A673 (cell line): Measurements from ENCODE around the gene ANKRD11. TPM values are rescaled to one million over a fixed set of nuclear protein-coding genes. Genes with fewer than 3 reads are reported as not detected.

Source experiments
- BruUV-seq: library from RNA; stranded (reverse); fragments of 400-500 nt; replicated peaks from 2 replicates; lab custom pipeline; 2021; lab: Mats Ljungman, UMichigan
- CTCF ChIA-PET: fragments of 300-600 bp; sonication (Branson Sonifier 250); formaldehyde crosslinking; loops from one replicate; lab custom pipeline; 2022; ENCODE audit warnings: antibody characterized with exemption; lab: Charles Lee
- POLR2A ChIA-PET: fragments of 300-600 bp; sonication (Branson Sonifier 250); formaldehyde crosslinking; loops from one replicate; lab custom pipeline; 2022; ENCODE audit warnings: antibody characterized with exemption; ENCODE audit not compliant: low non-redundant PET; lab: Charles Lee
- DNase-seq: peaks from one replicate; pipeline ENCODE4 v3.0.0-alpha.2; 2015; ENCODE audit warnings: low spot score
- H3K27ac ChIP-seq: fragments of 200-600 bp; sonication (generic); 2 replicates; pipeline ENCODE4 v1.5.1; 2016; ENCODE audit warnings: mixed run types, low read depth, mild to moderate bottlenecking, mixed read lengths, antibody characterized with exemption, low read length; ENCODE audit not compliant: poor library complexity, severe bottlenecking
- H3K27me3 ChIP-seq: fragments of 200-600 bp; sonication (generic); replicated peaks from 2 replicates; pipeline ENCODE4 v1.6.1; 2017; ENCODE audit warnings: mixed run types, low read depth, mild to moderate bottlenecking, mixed read lengths, antibody characterized with exemption, low read length; ENCODE audit not compliant: insufficient read depth, poor library complexity
- H3K36me3 ChIP-seq: fragments of 200-600 bp; sonication (generic); 2 replicates; pipeline ENCODE4 v1.6.1; 2016; ENCODE audit warnings: mixed run types, mild to moderate bottlenecking, mixed read lengths, antibody characterized with exemption, low read length; ENCODE audit not compliant: insufficient read depth, poor library complexity, severe bottlenecking
- H3K4me1 ChIP-seq: fragments of 200-600 bp; sonication (generic); 2 replicates; pipeline ENCODE4 v1.6.1; 2017; ENCODE audit warnings: mixed run types, mild to moderate bottlenecking, mixed read lengths, antibody characterized with exemption, low read length; ENCODE audit not compliant: insufficient read depth, poor library complexity, severe bottlenecking
- H3K4me3 ChIP-seq: fragments of 200-600 bp; sonication (generic); 2 replicates; pipeline ENCODE4 v1.5.1; 2016; ENCODE audit warnings: low read depth, mixed run types, mild to moderate bottlenecking, mixed read lengths, low read length; ENCODE audit not compliant: poor library complexity, severe bottlenecking
- H3K9me3 ChIP-seq: fragments of 200-600 bp; sonication (generic); 2 replicates; pipeline ENCODE4 v1.6.1; 2016; ENCODE audit warnings: mixed run types, low read depth, mild to moderate bottlenecking, mixed read lengths, antibody characterized with exemption, low read length; ENCODE audit not compliant: poor library complexity, severe bottlenecking
- CTCF ChIP-seq: fragments of 300-800, 200-600 bp; sonication (generic); conservative IDR thresholded peaks from 2 replicates; pipeline ENCODE4 v1.5.1; 2017; ENCODE audit warnings: low read depth, mild to moderate bottlenecking, antibody characterized with exemption, low read length, moderate library complexity, mixed read lengths
- EZH2 ChIP-seq: fragments of 200-600 bp; sonication (generic); IDR thresholded peaks from 2 replicates; pipeline ENCODE4 v1.6.1; 2017; ENCODE audit warnings: borderline replicate concordance, low read depth, mild to moderate bottlenecking, mixed read lengths, antibody characterized with exemption, low read length; ENCODE audit not compliant: poor library complexity, severe bottlenecking
- intact Hi-C: fragments of 100-400 bp; cut with micrococcal nuclease; formaldehyde crosslinking; loops from one replicate; pipeline ENCODE4 v1.10.0; 2022; ENCODE audit not compliant: unreplicated experiment
- total RNA-seq: library from RNA; stranded (reverse); gene quantifications from 2 replicates; pipeline ENCODE4 v1.2.3, GENCODE V29; 2021

The ANKRD11 gene
- total RNA-seq, 1 experiment from 2014 or later = 217 TPM

DNA sequence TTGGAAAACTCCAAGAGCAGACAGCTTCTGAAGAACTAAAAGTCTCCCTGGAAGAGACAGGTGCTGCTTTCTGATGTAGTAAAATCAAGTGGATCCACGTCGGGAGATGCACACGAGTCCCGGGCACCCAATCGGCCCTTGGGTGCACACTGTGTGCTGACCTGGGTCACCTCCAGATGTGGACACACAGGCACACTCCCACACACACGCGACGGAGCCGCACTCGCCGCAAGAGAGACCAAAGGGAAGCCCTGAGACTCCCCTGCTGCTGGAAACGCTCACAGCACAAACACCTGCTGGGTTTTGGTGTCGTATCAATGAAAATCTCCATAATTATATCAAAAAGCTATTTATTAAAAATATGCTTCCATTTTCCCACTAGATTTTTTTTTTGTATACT lies 94.2 kb downstream of the ANKRD11 start:
- Histone ChIP-seq H3K9me3 (no peaks in the 10 kb centered on the region), H3K27me3 (no peaks in the 10 kb centered on the region), H3K27ac (no peak overlapping the region), H3K4me3 (no peak overlapping the region), H3K36me3 (peaks cover 12% of the 10 kb centered on the region), H3K4me1 (peaks cover 19% of the 10 kb centered on the region)
- DNase-seq = no peak
- TF ChIP-seq EZH2 = no peak
- no peak for TF ChIP-seq CTCF
- ChIA-PET POLR2A (no interaction called here), CTCF (no interaction called here)
- intact Hi-C loops = loop anchor here (5.0 kb wide), 1 partner anchor 91 kb away; no protein-coding TSS in a partner anchor
- no TSS peak for BruUV-seq

DNA sequence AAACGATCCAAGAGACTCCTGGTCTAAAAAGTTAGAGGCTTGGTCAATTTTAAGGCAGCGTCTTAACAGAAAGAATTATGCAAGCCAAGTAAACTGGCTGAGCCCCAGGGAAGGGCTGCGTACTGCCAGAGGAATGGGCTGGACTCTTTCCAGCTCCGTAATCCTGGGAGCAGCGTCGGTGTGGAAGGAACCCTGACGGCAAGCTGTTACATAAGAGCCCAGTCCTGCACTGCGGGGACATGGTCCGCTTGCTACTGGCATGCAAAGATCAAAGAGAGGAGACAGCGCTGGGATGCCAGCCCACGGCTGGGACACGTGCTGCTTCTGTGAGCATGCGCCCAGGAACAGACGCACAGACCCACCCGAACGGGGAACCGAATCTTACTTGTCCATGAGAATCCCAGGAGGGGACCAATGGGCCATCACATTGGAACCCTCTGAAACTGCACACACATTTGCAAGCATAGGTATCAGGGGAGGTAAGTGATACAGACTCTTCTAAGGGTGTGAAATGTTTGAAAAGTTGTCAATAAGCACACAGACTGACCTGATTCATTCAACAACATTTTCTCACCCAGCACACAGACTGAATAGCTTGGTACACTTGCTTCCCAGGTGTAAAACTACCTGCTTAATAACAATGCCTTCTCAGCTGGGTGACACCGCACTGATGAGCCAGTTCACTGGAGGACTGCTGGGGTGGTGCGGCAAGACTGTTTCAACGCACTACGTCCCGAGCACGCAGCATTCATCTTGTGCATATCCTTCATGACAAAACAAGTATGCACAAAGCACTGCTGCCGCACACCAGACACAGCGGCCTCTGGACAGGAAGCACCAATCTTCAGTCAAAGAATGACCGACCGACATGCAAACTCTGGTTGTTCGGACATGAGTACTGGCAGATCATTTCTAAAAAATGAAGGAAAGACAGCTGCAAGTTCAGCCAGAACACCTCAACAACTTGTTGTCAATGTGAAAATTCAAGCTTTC lies 94.9 kb downstream of the ANKRD11 start:
- Histone ChIP-seq H3K27me3 (no peaks in the 10 kb centered on the region), H3K36me3 (peaks cover 12% of the 10 kb centered on the region), H3K27ac (no peak overlapping the region), H3K4me1 (peaks cover 16% of the 10 kb centered on the region), H3K4me3 (no peak overlapping the region), H3K9me3 (no peaks in the 10 kb centered on the region)
- peak; percentile 92 for DNase-seq
- ChIA-PET POLR2A (no interaction called here), CTCF (interaction anchor here (0.6 kb wide), 1 partner anchor 454 kb away, joined by 6 read pairs; no protein-coding TSS in a partner anchor)
- BruUV-seq = no TSS peak
- TF ChIP-seq EZH2 (no peak), CTCF (no peak)
- intact Hi-C loops = loop anchor here (5.0 kb wide), 1 partner anchor 92 kb away; no protein-coding TSS in a partner anchor

- no TSS peak for BruUV-seq
- Histone ChIP-seq H3K4me1 (peaks cover 16% of the 10 kb centered on the region), H3K4me3 (no peak overlapping the region), H3K36me3 (peaks cover 12% of the 10 kb centered on the region), H3K27me3 (no peaks in the 10 kb centered on the region), H3K9me3 (no peaks in the 10 kb centered on the region), H3K27ac (no peak overlapping the region)
- TF ChIP-seq CTCF (no peak), EZH2 (no peak)
- DNase-seq = no peak
- intact Hi-C loops = no loop called here
- CTCF ChIA-PET = no interaction called here
- POLR2A ChIA-PET = interaction anchor here (0.5 kb wide), 1 partner anchor 10 kb away, joined by 4 read pairs; no protein-coding TSS in a partner anchor
Observed at GRCh38 chr16:89393738-89394406, 96.5 kb downstream of the ANKRD11 start.
